Breast epithelium (tissue), 3 donors: Measurements from ENCODE around the gene ITPR1.

Experiments used
- POLR2A ChIP-seq: fragments of 450-650 bp; IDR thresholded peaks from one replicate; pipeline ENCODE4 v1.6.1; 2016; ENCODE audit warnings: antibody characterized with exemption, mild to moderate bottlenecking, moderate library complexity
- TF ChIP-seq, protein P1 (sequence below), 3 donors: fragments of 450-650 bp; IDR thresholded peaks; one replicate each; pipeline ENCODE4 v1.5.1; 2016 to 2017; ENCODE audit warnings: antibody characterized with exemption in 3 of 3, mild to moderate bottlenecking in 3 of 3, moderate library complexity in 3 of 3

DNA sequence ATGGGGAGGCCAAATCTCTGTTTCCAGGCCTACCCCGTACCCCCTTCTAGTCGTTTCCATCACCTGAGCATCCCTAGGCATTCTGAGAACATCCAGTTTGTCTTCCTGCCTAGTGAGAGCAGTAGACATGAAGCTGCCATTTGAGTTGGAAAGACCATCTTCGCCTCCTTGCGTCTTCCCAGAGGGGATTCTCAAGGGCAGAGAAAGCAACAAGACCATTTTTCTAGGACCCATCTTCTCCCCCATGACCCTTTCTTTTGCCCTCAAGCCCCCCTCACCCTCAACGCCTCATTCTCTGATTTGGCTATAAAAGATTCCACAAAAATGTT lies 337.4 kb downstream of the ITPR1 start:
- TF ChIP-seq, protein P1, sequence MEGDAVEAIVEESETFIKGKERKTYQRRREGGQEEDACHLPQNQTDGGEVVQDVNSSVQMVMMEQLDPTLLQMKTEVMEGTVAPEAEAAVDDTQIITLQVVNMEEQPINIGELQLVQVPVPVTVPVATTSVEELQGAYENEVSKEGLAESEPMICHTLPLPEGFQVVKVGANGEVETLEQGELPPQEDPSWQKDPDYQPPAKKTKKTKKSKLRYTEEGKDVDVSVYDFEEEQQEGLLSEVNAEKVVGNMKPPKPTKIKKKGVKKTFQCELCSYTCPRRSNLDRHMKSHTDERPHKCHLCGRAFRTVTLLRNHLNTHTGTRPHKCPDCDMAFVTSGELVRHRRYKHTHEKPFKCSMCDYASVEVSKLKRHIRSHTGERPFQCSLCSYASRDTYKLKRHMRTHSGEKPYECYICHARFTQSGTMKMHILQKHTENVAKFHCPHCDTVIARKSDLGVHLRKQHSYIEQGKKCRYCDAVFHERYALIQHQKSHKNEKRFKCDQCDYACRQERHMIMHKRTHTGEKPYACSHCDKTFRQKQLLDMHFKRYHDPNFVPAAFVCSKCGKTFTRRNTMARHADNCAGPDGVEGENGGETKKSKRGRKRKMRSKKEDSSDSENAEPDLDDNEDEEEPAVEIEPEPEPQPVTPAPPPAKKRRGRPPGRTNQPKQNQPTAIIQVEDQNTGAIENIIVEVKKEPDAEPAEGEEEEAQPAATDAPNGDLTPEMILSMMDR (IDR thresholded peaks at IDR 0.05) = no peak
- TF ChIP-seq POLR2A = no peak
